Activated T-cell treated with anti-CD3 and anti-CD28 coated beads, Interleukin-2, amount 50 U/mL, for 48 hours (primary cell): ENCODE measurements around the gene LAD1.

Source experiments
- DNase-seq, 2 experiments: peaks; one replicate each; pipeline ENCODE4 v3.0.0-alpha.2; 2020

Gene LAD1

DNA sequence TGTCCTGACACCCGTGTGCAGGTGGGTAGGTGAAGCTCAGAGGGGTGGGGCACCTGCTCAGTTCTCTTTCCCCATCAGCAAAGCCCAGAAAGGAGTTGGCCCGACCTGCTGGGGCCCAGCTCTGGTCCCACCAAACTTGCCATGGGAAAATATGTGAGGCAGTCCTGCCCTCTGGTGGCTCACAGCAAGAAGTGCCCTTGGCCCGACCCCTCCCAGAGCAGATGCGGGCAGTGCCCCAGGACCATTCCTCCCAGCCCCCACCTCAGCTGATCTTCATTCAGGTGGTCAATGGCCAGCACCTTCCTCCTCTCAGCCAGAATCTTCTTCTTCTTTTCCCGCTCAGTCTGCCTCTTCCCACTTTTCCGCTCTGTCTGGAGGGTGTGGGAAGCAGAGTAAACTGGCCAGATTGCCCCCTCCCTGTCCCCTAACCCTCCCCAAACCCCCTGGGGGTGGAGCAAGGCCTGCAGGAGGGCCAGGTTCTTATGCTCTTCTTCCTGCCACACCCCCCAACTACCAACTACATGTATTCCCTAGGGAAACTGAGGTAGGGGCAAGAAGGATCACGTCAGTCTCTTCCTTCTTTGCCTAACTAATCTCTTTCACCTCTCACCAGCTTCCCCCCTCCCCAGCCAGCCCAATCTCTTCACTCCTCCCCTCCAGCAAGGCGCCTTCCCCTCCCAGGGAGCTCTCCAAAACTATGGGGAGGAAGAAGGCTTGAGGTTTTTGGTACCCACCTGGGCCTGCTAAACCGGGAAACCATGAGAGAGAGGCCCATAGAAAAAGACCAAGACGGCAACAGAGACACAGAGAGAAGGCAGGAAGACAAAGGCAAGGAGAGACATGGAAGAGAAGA is 37.2 kb downstream of the LAD1 start:
- peak; percentile 51 to 61 for DNase-seq

DNA sequence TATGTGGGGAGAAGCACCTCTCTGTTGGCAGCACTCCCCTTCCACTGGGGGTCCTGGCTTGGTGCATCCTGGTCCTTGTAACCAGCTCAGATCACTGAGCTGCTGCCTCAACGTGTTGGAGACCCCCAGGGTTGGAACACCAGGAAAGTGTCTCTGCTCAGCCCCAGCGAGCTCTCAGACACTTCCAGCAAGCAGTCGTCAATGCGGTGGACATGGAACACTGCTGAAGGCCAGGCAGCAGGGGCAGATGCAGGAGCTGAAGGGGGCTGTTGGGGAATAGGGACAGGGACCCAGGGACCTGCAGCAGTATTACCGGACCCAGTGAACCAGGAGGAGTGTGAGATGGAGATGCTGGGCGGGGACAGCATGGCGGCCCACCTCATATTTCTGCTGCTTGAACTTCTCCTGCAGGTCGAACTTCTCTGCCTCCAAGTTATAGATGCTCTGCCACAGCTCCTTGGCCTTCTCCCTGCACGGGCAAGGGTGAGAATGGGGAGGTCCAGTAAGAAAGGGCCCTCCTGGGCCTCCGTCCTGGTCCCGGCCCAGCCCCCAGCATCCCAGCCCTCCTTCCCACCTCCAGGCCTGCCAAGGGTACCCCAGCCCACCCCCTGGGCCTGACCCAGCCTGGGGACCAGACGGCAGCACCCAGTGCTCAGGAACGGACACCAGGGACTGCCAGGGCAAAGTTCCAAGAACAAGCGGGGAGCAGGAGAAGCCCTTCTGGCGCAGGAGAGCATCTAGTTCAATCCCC is 38.0 kb downstream of the LAD1 start:
- DNase-seq, result no peak

DNA sequence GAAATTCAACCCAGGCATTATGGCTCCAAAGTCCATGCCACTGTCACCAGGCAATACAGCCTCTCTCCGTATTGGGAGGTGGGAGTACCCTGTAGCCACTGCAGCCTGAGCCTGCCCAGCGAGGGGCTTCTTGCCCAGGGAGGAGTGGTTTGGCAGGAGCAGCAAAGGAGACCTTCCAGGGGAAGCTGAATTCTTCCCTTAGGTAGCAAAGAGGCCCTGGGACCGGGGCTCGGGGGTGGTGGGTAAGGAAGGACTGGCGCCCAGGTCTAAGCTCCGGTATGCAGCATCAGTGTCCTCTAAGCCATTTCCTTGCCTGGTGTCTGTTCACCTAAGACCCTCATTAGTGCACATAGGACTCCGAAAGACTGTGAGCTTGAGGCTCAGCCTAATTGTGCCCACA is 38.6 kb downstream of the LAD1 start:
- no peak for DNase-seq

DNA sequence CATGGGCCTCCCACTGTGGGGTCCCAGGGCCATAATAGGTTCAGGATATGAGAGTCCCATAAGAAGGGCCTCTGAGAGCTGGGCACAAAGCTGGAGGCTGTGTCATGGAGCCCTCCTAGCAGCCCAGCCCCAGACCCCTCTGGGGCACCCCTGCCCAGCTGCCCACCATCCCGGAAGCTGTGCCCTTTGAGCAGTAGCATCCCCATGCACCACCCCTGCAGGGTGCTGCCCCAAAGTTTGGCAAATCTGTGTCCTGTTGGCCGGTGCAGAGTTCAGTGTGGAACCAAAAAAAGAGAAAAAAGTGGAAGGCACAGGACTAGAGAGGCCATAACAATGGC is 39.3 kb downstream of the LAD1 start:
- no peak for DNase-seq

DNA sequence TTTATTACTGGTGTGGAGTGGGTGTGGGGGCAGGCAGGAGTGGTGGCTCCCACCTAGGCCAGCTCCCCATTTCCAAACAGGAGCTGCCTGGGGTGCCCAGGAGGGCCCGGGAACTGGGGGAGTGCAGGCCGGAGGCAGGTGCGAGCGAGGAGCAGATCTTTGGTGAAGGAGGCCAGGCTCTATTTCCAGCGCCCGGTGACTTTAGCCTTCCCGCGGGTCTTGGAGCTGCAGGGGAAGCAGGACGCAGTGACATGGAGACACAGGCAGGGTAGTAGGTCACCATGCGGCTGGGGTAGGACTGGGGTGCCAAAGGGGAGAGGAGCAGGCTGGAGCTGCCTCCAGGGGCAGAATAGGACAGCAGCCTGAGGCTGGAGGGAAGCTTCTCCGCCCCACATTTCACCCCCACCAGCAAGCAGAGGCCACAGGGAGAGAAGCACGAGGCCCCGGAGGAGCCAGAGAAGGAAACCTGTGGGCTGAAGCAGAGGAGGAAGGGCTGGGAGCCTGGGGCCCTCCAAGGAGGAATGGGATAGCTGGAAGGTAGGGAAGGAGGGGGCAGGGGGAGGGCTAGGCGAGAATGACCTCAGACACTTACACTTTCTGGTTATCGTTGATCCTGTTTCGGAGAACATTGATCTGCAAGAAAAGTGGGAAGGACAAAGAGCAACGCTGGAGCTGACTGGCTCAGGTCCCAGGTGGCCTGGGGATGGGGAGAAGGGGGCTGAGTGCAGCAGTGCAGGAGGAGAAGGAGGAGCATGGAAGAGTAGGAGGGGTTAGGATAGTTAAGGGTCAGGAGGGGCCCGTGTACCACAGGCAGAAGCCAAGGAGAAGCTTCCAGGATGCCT is 39.9 kb downstream of the LAD1 start:
- no peak for DNase-seq

DNA sequence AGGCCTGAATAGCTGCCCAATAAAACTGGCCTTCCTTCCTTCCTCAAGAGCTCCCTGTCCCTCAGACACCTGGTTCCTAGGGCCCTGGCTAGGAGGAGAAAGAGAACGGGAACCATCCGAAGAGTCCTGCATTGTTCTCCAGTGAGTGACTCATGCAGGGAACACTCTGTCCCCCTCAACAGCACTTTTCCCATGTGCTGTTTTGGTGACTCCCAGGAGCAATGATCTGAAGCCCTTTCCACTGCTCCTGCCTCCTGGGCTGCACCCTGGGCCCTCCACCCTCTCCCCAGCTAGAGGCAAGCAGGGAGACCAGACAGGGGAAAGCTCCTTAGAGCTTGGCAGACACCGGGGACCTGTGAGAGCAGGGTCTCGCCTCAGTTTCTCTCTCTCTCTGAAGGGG is 40.5 kb downstream of the LAD1 start:
- DNase-seq, result no peak

DNA sequence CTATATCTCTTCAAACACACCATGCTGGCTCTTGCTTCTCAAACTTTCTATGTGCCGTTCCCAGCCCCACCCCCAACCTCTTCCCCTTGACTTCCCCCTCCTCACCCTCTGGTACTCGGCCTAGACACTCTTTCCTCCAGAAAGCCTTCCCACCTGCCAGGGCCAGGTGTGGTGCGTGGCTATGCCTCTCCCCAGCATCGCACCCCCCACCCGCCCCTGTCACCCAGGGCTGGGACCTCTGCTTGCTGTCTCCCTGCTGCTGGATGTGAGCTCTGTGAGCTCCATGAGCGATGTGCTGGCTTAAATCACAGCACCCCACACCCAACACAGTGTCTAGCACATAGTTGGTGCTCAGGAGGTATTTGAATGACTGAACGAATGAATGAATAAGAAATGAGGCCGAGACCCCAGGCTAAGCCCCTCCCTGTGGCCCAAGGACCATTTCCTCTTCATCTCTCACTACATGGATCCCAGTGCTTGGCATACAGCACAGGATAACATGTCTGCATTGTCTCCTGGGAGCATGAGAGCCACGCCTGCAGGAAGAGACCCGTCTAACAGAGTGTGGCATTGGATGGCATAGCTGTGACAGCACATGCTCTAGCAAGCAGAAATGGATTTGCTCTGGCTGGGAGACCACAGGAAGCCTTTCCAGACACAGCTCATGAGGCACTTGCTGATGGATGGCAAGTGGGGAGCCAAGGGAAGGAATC is 41.3 kb downstream of the LAD1 start:
- no peak for DNase-seq

DNA sequence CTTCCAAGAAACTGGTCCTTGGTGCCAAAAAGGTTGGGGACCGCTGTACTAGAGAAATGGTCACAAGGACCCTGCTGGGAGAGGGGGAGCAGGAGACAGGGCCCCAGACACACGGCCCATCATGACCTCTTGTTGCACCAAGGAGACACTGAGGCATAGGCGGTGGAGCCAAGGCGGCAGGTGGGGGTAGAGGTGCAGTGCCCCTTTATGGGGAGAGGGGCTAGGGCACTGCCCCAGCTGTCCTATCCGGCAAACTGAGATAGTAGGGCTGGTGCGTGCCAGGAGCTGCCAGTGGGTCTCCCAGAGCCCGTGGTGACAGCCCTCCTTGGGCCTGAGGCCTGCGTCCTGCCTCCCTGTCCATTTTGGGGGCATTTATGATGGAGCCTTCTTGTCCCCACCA is 41.9 kb downstream of the LAD1 start:
- DNase-seq, result no peak

DNA sequence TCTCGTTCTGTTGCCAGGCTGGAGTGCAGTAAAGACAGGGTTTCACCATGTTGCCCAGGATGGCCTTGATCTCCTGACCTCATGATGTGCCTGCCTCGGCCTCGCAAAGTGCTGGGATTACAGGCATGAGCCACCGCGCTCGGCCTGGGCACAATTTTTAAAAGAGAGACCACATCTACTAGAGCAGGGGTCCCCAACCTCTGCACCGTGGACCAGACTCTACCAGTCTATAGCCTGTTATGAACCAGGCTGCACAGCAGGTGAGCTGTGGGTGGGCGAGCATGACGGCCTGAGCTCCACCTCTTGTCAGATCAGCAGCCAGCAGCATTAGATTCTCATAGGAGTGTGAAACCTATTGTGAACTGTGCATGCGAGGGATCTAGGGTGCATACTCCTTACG is 42.4 kb downstream of the LAD1 start:
- DNase-seq, result no peak

DNA sequence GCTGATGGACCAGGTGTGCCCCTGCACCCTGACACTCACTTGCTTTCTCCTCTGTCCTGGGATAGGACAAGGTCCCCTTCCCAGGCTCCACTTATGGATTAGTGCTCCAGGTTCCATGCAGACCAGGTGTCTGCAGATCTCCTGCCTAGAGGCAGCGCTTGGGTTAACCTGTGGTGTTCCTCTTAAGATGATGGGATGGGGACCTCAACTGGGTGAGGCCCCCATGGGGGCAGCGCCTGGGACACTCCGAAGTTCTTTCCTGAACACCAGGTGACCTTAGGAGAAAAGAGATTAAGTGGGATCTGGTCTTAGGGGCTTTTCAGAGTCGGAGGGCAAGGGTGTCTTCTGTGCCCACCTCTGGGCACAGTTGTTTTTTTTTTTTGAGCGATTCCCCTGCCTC is 42.9 kb downstream of the LAD1 start:
- no peak for DNase-seq

DNA sequence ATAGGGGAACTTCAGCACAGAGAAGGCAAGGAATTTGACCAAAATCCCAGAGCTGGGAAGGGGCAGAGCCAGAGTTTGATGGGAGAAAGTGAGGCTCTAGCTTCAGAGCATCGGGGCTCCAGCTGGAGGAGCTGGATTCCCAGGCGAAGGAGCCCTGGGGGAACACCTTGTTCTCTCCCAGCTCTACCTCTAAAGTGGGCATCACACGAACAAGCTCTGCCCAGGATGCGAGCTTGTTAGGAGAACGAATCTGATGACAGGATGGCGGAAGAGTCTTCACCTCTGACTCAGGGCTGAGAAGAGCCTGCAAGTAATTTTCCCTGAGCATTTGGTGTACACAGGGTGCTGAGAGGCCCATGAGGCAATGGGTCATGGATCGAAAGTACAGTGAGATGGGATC is 43.7 kb downstream of the LAD1 start:
- DNase-seq, result no peak

DNA sequence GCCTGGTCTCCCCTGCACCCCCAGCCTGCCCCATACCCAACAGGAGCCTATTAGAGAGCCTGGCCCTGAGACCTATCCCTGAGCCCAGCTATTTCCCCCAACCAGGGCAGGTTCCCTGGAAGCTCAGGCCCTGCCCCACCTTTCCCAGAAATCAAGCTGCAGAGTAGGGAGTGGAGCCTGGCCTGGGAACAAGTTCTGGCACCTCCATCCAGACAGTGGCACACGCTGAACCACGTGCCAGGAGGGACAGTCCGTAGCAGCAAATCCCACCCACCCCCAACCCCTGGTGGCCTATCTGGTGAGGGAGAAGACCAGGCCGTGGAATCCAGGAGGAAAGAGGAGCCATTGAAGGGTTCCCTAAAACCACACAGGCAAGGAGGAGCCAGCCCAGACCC is 44.2 kb downstream of the LAD1 start:
- no peak for DNase-seq

DNA sequence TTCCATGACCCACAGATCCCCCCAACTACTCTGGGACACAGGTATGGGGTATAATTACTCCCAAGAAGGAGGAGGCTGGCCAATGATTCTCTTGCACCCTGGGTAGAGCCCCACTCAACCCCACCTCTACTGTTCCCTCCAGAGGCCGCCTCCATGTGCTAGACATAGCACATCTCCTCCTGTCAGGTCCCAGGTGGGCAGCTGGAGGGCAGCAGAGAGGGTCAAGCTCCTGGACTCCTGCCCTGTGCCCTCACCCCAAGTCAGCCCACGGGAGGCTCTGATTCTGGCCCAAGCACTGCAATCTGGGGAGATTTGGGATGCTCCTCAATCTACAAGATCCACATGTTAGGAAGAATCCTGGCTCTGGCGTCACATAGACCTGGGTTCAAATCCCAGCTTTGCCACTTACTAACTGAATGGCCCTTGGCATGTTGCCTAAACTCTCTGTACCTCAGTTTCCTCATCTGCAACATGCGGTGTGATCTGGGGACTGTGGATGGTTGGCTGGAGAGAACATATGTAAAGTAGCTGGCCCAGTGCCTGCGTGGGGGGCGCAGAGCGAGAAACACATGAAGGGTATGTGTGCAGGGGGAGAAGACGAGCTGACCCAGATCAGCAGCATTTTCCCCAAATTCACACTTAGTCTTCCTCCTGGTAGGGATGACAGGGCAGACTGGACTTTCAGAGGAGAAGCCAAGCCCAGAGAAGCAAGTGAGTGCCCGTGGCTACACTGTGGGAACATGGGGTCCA is 44.8 kb downstream of the LAD1 start:
- no peak for DNase-seq

DNA sequence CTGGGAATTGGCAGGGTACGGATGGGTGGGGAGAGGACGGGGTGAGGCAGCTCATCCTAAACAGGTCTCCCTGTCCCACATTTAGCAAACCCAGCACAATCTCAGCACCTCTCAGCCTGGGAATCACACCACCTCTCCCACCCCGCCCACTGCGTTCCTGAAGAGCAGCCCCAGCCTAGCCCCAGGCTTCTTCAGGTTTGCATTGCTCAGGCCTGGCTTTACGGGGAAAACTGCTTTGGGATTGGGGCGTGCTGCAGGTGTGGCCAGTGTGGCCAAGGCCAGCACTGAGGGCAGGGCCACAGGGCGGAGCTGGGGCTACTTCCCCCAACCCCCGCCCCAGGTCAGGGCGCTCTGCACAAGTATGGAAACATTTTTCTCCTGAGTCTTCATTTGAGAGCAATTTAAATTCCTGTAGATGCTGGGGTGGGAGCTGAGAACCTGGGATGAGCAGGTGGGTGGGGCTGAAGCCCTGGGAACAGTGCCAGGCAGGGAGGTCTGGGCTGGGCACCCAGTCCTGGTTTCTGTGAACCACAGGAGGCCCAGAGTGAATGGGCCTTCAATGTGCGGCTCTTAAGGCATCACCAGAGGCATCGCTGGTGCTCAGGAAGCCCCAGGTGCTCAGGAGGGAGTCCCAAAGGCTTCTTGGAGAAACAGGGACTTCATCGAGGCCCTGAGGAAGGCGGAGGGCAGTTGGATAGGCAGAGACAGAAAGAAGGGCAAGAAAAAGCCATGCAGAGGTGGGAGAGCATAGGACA is 45.8 kb downstream of the LAD1 start:
- no peak for DNase-seq

DNA sequence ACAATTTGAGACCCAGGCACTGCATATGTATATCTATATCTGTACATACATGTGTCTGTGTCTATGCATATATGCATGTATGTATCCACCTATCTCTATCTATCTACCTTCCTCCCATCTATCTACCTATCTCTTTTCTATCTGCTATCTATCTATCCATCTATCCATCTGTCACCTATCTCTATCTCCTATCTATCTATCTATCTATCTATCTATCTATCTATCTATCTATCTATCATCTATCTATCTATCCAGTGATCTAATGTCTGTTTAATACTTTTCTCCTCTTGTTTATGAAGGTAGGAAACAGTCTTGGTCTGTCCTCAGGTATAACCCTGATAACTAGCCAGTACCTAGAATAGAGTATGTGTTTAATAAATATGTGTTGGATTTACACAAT is 47.5 kb downstream of the LAD1 start:
- DNase-seq, result no peak

DNA sequence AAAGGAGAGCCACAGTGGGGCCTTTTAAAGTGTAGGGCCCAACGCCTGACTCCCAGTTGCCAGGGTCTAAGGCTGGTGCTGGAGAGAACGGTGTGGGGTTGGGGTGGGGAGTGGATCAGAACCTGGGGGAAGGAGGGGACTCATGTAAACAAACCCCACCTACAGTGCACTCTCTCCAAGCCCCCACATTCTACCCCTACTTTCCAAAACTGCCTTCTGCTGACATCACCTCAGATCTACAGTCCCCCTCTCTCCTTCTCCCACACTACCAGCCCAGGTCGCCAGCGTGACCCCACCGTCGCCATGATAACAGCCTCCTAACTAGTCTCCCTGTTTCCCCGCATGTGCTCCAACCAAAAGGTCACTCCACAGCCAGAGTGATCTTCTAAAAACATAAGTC is 48.2 kb downstream of the LAD1 start:
- no peak for DNase-seq

DNA sequence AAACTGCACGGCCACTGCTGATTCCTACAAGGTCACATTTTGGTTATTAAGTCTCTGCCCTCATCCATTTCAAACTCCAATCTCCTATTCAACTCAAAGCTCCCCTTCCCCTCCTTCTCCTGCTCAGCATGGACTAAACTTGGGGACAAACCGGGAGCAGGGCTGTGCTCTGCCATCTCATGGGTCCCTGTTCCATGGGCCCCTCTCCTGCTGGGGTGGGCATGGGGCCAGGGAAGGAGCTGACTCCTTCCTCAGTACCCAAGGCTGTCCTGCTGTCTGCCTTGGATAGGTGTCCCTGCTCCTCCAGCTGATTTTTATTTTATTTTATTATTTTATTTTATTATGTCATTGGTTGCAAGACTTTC is 48.8 kb downstream of the LAD1 start:
- no peak for DNase-seq

DNA sequence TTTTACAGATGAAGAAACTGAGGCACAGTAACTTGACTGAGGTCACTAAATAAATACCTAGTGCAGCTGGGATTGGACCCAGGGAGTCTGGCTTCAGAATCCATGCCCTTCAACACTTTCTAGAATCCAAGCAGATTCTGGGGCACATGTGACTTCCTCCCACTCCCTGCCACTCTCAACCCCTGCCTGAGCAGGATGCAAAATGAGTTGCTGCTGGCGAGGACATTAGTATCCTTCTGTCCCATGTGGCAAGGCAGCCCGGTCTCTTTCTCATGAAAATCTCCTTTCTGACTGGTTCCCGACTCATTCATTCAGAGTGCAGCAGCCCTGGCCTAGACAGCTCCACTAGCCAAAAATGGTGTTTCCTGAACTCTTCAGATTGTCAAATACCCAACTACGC is 50.0 kb downstream of the LAD1 start:
- DNase-seq, result no peak

DNA sequence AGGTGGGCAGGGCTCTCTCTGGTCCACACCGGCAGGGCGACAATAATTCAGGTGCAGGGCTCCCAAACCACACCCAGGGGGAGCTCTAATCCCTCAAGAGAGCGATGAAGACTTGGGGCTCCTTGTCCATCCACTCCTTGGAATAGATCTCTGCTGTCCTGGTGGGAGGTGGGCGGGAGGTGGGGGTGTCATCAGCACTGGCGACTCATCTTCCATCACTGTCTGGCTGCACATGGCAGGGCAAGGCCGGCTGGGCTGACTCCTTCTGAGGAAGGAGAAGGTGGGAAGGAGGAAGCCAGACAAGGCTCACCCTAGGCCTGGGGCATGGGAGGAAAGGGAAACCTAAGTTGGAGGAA is 50.9 kb downstream of the LAD1 start:
- peak; percentile 46 to 54 for DNase-seq

DNA sequence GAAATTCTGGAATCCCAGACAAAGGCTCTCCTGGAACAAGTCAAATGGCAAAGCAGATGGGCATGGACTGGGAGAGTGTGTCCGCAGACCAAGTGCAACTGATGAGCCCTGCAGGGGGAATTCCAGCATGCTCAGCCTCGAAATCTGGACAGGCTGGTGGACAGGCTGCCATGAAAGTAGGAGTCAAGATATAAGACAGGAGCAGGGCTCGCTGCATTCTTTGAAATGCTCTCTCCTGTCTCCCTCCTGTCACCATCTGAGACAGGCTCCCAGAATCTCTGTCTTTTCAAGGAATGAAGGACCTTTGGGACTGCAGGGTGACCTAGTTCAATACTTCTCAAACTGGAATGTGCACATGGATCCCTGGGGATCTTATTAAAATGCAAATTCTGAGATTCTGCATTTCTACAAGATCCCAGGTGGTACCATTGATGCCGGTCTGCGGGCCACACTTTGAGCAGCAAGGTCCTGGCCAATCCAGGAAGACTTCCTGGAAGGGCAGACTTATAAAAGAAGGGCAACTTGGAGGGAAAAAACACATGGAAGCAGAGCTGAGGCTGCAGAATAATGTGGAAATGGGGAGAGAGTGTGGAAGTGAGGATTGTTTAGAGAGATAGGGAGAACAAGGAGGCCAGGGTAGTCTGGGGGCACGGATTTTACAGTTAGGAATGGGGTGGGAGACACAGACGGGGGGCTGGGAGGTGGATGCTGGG is 51.5 kb downstream of the LAD1 start:
- no peak for DNase-seq

DNA sequence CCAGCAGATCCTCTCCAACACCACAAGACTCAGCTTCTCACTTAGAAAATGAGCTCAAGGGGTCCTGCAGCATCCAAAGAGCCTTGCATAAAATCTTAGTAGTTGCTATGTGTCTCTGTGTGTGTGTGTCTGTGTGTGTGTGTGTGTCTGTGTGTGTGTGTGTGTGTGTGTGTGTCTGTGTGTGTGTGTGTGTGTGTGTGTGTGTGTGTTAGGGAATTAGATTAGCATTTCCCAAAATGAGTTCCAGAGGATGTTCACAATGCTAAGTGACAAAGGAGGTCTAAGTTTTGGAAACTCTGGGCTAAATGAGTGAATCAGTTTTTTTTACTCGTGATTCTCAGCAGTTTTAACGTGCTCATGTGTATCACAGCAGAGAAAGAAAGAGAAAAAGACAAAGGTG is 52.1 kb downstream of the LAD1 start:
- no peak for DNase-seq
